AG10803 (cell line): ENCODE measurements around the gene VEGFB.

Experiments used
- DNase-seq: peaks from one replicate; pipeline ENCODE4 v3.0.0; 2010; ENCODE audit warnings: low read depth
- H3K4me3 ChIP-seq: 2 replicates; pipeline ENCODE4 v1.5.1; 2011; ENCODE audit warnings: mild to moderate bottlenecking, low read length, control low read depth
- TF ChIP-seq, protein P1 (sequence below): conservative IDR thresholded peaks from 2 replicates; pipeline ENCODE4 v1.5.1; 2011; ENCODE audit warnings: mild to moderate bottlenecking, low read length, control low read depth, inconsistent platforms

VEGFB gene

DNA sequence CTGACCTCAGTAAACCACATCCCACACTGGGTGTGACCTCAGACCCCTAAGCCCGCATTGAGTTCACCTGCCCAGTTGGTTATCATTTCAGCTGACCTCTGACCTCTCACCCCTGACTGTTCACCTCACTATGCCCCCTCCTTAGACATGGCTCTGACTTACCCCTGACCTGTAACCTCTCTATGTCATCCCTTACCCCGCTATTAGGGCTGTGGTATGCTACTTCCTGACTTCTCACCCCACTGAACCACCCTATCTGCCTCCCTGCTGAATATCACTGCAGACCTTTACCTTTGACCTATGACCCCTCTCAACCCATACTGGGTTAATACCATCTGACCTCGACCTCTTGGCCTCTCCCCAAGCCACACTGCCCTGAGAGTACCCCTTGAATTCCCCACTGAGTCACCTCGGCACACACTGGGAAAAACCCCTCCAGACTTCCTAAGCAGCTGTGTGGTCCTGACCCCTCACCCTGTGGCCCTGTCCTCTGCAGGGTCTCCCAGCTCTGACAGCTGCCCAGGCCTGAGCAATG lies 25.2 kb downstream of the VEGFB start:
- TF ChIP-seq, protein P1, sequence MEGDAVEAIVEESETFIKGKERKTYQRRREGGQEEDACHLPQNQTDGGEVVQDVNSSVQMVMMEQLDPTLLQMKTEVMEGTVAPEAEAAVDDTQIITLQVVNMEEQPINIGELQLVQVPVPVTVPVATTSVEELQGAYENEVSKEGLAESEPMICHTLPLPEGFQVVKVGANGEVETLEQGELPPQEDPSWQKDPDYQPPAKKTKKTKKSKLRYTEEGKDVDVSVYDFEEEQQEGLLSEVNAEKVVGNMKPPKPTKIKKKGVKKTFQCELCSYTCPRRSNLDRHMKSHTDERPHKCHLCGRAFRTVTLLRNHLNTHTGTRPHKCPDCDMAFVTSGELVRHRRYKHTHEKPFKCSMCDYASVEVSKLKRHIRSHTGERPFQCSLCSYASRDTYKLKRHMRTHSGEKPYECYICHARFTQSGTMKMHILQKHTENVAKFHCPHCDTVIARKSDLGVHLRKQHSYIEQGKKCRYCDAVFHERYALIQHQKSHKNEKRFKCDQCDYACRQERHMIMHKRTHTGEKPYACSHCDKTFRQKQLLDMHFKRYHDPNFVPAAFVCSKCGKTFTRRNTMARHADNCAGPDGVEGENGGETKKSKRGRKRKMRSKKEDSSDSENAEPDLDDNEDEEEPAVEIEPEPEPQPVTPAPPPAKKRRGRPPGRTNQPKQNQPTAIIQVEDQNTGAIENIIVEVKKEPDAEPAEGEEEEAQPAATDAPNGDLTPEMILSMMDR = no peak
- DNase-seq = no peak
- H3K4me3 ChIP-seq = no peak overlapping the region

GRCh38 chr11:64260147-64260708 lies 25.8 kb downstream of the VEGFB start:
- DNase-seq = no peak
- H3K4me3 ChIP-seq = no peak overlapping the region
- TF ChIP-seq, protein P1 = no peak

DNA sequence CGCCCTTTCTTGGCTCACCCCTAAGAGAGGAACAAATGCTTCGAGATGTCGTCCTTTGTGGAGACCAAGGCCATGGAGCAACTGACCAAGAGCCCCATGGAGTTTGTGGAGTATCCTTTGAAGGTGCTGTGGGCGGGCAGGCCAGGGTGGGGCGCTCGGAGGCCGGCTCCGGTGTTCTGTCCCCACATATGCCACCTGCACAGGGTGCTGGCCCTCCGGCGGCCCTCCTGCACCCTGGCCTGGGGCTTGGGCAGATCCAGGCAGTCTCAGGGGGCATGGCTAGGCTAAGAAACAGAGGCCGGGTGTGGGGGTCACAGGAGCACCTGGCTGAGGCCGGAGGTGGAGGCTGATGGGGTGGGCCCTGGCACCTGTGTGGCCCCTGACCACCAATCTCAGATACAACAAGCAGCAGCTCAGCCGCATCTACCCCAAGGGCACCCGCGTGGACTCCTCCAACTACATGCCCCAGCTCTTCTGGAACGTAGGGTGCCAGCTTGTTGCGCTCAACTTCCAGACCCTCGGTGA lies 27.2 kb downstream of the VEGFB start:
- TF ChIP-seq, protein P1 = no peak
- DNase-seq = no peak
- no peak overlapping the region for H3K4me3 ChIP-seq

DNA sequence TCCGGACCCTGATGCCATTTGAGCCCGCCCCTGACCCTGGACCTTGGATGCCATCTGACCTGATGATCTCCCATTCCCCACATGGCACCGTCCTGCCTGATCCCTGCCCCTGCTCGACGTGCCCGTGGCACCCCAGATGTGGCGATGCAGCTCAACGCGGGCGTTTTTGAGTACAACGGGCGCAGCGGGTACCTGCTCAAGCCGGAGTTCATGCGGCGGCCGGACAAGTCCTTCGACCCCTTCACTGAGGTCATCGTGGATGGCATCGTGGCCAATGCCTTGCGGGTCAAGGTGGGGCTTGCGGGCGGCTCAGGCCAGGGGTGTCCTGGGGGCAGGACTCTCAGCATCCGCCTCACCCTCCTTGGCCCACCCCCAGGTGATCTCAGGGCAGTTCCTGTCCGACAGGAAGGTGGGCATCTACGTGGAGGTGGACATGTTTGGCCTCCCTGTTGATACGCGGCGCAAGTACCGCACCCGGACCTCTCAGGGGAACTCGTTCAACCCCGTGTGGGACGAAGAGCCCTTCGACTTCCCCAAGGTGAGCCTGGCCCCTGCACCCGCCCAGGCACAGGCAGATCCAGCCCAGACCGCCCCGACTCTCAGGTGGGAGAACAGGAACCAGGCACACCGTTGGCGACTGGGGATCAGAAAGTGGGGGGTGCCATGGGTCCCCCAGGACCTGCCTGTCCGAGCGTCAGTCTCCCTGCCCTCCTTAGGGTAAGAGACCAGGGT lies 28.1 kb downstream of the VEGFB start:
- no peak overlapping the region for H3K4me3 ChIP-seq
- TF ChIP-seq, protein P1 = no peak
- no peak for DNase-seq

DNA sequence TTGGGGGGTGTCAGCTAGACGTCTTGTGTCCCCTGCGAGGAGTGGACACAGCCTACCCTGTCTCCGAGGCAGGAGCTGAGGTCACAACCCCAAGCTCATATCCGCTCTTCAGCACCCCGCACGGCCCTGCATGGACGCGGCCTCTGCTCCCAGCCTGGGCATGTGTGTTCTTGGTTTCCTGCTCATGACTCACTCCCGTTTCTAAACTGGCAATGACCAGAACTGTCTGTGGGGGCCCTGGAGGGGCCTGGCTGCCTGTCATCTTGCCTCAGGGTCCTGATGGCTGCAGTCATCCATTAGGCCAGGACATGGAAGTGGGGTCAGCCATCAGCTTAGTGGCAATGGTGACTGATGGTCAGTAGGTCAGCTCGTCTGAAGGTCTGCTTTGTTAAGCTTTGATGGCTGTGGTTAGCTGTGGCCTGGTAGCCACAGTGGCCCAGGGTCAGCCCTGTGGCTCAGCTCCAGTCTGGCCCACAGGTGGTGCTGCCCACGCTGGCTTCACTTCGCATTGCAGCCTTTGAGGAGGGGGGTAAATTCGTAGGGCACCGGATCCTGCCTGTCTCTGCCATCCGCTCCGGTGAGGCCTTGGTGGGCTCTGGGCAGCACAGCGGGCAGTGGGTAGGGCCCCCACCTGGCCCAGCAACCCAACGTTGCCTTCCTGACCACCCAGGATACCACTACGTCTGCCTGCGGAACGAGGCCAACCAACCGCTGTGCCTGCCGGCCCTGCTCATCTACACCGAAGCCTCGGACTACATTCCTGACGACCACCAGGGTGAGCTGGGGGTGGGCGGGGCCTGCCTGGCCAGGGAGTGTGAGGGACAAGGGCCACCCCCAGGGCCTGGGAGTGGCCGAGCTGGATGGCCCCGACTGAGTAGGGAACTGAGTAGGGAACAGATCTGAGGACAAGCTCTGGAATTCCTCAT lies 28.9 kb downstream of the VEGFB start:
- no peak overlapping the region for H3K4me3 ChIP-seq
- peak; percentile 16 for DNase-seq
- TF ChIP-seq, protein P1 = no peak

GRCh38 chr11:64263947-64264317 lies 29.5 kb downstream of the VEGFB start:
- H3K4me3 ChIP-seq = no peak overlapping the region
- no peak for DNase-seq
- TF ChIP-seq, protein P1 = no peak
